Upper lobe of right lung (tissue), 1 donor: Measurements from ENCODE around the gene SUPT5H. TPM values are rescaled to one million over a fixed set of nuclear protein-coding genes. Genes with fewer than 3 reads are reported as not detected.
A peak's percentile ranks its signal among the peaks of the same experiment; 100 is the strongest.
"Not testable (repeated sequence)": the region's sequence is repeated elsewhere in the genome, so short reads cannot be mapped to it uniquely, and the experiment has no call there.

Experiments
- ATAC-seq: fragments of 200-7000 bp; cut with Tn5 transposase; one replicate; pipeline ENCODE4 v1.9.1; 2020; ENCODE audit warnings: mild to moderate bottlenecking, moderate library complexity
- DNase-seq: peaks from one replicate; pipeline ENCODE4 v3.0.0-alpha.2; 2020
- H3K27ac ChIP-seq: fragments of 200-600 bp; one replicate; pipeline ENCODE4 v1.8.0; 2022
- H3K27me3 ChIP-seq: fragments of 200-600 bp; one replicate; pipeline ENCODE4 v1.8.0; 2022; ENCODE audit warnings: mild to moderate bottlenecking
- H3K36me3 ChIP-seq: fragments of 200-600 bp; one replicate; pipeline ENCODE4 v1.8.0; 2022
- H3K4me1 ChIP-seq: fragments of 200-600 bp; one replicate; pipeline ENCODE4 v1.8.0; 2022
- H3K4me3 ChIP-seq: fragments of 200-600 bp; one replicate; pipeline ENCODE4 v1.8.0; 2022; ENCODE audit warnings: mild to moderate bottlenecking
- H3K9me3 ChIP-seq: fragments of 200-600 bp; one replicate; pipeline ENCODE4 v1.8.0; 2022
- CTCF ChIP-seq: fragments of 200-600 bp; IDR thresholded peaks from one replicate; pipeline ENCODE4 v1.8.0; 2022; ENCODE audit warnings: antibody characterized with exemption
- intact Hi-C: fragments of 100-400 bp; cut with DNase I; formaldehyde crosslinking; loops from one replicate; pipeline ENCODE4 v1.11.0; 2022
- total RNA-seq: library from RNA; stranded (reverse); fragmentation: NEBNext Ultra II Directional; extraction: Animal tissue kit (Norgen Biotek cat#: 25700); gene quantifications from one replicate; pipeline ENCODE4 v1.2.1, GENCODE V29; 2021
- donor health status: DM: no; HTN: yes; CAD: no; lungs with severe emphysema.

SUPT5H gene
- total RNA-seq, 1 donor from 2014 or later, result 98.4 TPM

- no peak for TF ChIP-seq CTCF
- H3K4me1 ChIP-seq, result peaks cover 22% of the 10 kb centered on the region
- intact Hi-C loops, result no loop called here
Observed at GRCh38 chr19:39438270-39438934, 7.0 kb upstream of the SUPT5H start.

GRCh38 chr19:39444598-39445195 is 685 bp upstream of the SUPT5H start:
- DNase-seq, result no peak

More at GRCh38 chr19:39438270-39438934, 7.0 kb upstream of the SUPT5H start:
- Histone ChIP-seq H3K4me3 (no peak overlapping the region), H3K27me3 (no peaks in the 10 kb centered on the region), H3K9me3 (no peaks in the 10 kb centered on the region), H3K36me3 (peaks cover 15% of the 10 kb centered on the region), H3K27ac (no peak overlapping the region)
- no peak for DNase-seq
- ATAC-seq, result no peak

GRCh38 chr19:39446365-39447084 is 1.1 kb downstream of the SUPT5H start:
- intact Hi-C loops, result no loop called here
- no peaks in the 10 kb centered on the region for H3K9me3 ChIP-seq
- ATAC-seq (no peak), DNase-seq (no peak)
- H3K36me3 ChIP-seq, result peaks cover 4% of the 10 kb centered on the region
- no peak for TF ChIP-seq CTCF
- peak overlapping the region; percentile 95 for H3K27ac ChIP-seq
- peak overlapping the region; percentile 96 for H3K4me3 ChIP-seq
- H3K27me3 ChIP-seq, result no peaks in the 10 kb centered on the region
- H3K4me1 ChIP-seq, result peaks cover 32% of the 10 kb centered on the region

More at GRCh38 chr19:39444598-39445195, 685 bp upstream of the SUPT5H start:
- Histone ChIP-seq H3K9me3 (no peaks in the 10 kb centered on the region), H3K4me1 (peaks cover 32% of the 10 kb centered on the region), H3K27ac (peak overlapping the region; percentile 95), H3K4me3 (peak overlapping the region; percentile 96), H3K36me3 (no peaks in the 10 kb centered on the region), H3K27me3 (no peaks in the 10 kb centered on the region)
- no peak for ATAC-seq
- intact Hi-C loops, result no loop called here
- TF ChIP-seq CTCF, result no peak

- Histone ChIP-seq H3K27ac (no peak overlapping the region), H3K36me3 (peaks cover 18% of the 10 kb centered on the region), H3K4me3 (no peak overlapping the region), H3K4me1 (peaks cover 32% of the 10 kb centered on the region), H3K9me3 (no peaks in the 10 kb centered on the region), H3K27me3 (no peaks in the 10 kb centered on the region)
- DNase-seq, result no peak
- intact Hi-C loops, result no loop called here
- no peak for ATAC-seq
- no peak for TF ChIP-seq CTCF
Observed at GRCh38 chr19:39448271-39448670, 2.9 kb downstream of the SUPT5H start.

- no peak for TF ChIP-seq CTCF
Observed at GRCh38 chr19:39449116-39449797, 3.9 kb downstream of the SUPT5H start.

GRCh38 chr19:39451257-39451656 is 5.9 kb downstream of the SUPT5H start:
- Histone ChIP-seq H3K36me3 (peaks cover 39% of the 10 kb centered on the region), H3K4me1 (peaks cover 29% of the 10 kb centered on the region)
- ATAC-seq, intact Hi-C loops, H3K4me3 ChIP-seq, H3K27me3 ChIP-seq, DNase-seq, H3K27ac ChIP-seq, H3K9me3 ChIP-seq: not testable (repeated sequence)

More at GRCh38 chr19:39449116-39449797, 3.9 kb downstream of the SUPT5H start:
- no peak overlapping the region for H3K4me3 ChIP-seq
- intact Hi-C loops, result no loop called here
- DNase-seq (no peak), ATAC-seq (no peak)
- peaks cover 28% of the 10 kb centered on the region for H3K36me3 ChIP-seq
- H3K4me1 ChIP-seq, result peaks cover 32% of the 10 kb centered on the region
- no peak overlapping the region for H3K27ac ChIP-seq
- H3K27me3 ChIP-seq, result no peaks in the 10 kb centered on the region
- no peaks in the 10 kb centered on the region for H3K9me3 ChIP-seq
